ENCODE measurements around the gene ZMYND8. TPM values are rescaled to one million over a fixed set of nuclear protein-coding genes. Genes with fewer than 3 reads are reported as not detected.
"Not testable (repeated sequence)": the region's sequence is repeated elsewhere in the genome, so short reads cannot be mapped to it uniquely, and the experiment has no call there.

ZMYND8 gene
- total RNA-seq, 1 experiment from 2014 or later = 53.1 TPM

DNA sequence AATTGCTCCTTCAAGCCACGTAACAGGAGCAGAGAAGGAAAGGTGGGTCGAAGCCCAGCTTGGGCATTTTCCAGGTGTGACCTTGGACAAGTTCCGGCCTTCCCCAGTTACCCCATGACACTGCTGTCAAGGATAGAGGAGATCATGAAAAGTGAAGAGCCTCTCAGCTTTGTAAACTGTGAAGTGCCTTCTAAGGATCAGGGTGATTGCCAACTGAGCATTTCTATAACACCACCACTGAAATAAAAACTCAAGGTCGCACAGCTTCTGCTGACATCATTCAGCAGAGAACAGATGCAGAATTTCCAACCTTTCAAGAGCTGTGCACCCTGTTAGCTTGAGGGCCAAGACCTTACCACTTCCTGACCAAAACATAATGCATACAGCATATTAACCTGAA lies 24.0 kb upstream of the ZMYND8 start:
- CTCF ChIA-PET = interaction anchor here (0.7 to 7.2 kb wide), 5 partner anchors 22 to 108 kb away, joined by 3 to 346 read pairs (median 7); no protein-coding TSS in a partner anchor
- no peaks in the 10 kb centered on the region for H3K27me3 Mint-ChIP-seq (ENCODE audit: unreplicated experiment)
- no TSS peak for BruUV-seq (replicated peaks)
- H3K27ac Mint-ChIP-seq (ENCODE audit: unreplicated experiment) = no peak overlapping the region
- H3K36me3 Mint-ChIP-seq (ENCODE audit: insufficient read depth, unreplicated experiment) = peaks cover 8% of the 10 kb centered on the region
- no peak overlapping the region for H3K4me3 Mint-ChIP-seq (ENCODE audit: low read depth, unreplicated experiment)
- H3K4me1 Mint-ChIP-seq (ENCODE audit: low read depth, unreplicated experiment) = peaks cover 38% of the 10 kb centered on the region
- DNase-seq = no peak
- intact Hi-C loops (cut with micrococcal nuclease; ENCODE audit: unreplicated experiment) = loop anchor here (5.0 kb wide), 2 partner anchors 78 to 628 kb away; no protein-coding TSS in a partner anchor
- peaks cover 2% of the 10 kb centered on the region for H3K9me3 Mint-ChIP-seq (ENCODE audit: low read depth, unreplicated experiment)
- TF ChIP-seq, protein P1, sequence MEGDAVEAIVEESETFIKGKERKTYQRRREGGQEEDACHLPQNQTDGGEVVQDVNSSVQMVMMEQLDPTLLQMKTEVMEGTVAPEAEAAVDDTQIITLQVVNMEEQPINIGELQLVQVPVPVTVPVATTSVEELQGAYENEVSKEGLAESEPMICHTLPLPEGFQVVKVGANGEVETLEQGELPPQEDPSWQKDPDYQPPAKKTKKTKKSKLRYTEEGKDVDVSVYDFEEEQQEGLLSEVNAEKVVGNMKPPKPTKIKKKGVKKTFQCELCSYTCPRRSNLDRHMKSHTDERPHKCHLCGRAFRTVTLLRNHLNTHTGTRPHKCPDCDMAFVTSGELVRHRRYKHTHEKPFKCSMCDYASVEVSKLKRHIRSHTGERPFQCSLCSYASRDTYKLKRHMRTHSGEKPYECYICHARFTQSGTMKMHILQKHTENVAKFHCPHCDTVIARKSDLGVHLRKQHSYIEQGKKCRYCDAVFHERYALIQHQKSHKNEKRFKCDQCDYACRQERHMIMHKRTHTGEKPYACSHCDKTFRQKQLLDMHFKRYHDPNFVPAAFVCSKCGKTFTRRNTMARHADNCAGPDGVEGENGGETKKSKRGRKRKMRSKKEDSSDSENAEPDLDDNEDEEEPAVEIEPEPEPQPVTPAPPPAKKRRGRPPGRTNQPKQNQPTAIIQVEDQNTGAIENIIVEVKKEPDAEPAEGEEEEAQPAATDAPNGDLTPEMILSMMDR (IDR thresholded peaks at IDR 0.05; ENCODE audit: unreplicated experiment) = no peak

DNA sequence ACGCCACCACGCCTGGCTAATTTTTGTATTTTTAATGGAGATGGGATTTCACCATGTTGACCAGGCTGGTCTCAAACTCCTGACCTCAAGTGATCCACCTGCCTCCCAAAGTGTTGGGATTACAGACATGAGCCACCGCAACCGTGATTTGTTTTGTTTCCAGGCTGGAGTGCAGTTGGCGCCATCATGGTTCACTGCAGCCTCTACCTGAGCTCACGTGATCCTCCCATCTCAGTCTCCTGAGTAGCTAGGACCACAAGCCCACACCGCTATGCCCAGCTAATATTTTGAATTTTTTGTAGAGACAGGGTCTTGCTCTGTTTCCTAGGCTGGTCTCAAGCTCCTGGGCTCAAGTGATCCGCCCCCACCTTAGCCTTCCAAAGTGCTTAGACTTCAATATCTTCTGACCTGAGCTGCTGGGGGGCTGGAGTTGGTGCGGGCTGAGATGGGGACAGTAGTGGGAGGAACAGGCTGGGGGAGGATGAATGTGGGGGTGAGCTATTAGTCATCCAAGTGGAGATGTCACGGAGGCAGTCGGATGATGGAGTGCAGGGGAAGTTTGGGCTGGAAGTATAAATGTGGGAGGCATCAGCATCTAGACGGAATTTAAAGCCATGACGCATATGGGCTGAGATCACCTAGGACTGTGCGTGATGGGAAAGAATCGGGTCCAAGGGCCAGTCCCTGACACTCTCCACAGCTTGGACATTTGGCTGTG lies 23.1 kb upstream of the ZMYND8 start:
- Mint-ChIP-seq H3K27me3 (ENCODE audit: unreplicated experiment) (no peaks in the 10 kb centered on the region), H3K9me3 (ENCODE audit: low read depth, unreplicated experiment) (no peaks in the 10 kb centered on the region), H3K4me1 (ENCODE audit: low read depth, unreplicated experiment) (peaks cover 32% of the 10 kb centered on the region), H3K27ac (ENCODE audit: unreplicated experiment) (no peak overlapping the region), H3K36me3 (ENCODE audit: insufficient read depth, unreplicated experiment) (peaks cover 8% of the 10 kb centered on the region), H3K4me3 (ENCODE audit: low read depth, unreplicated experiment) (no peak overlapping the region)
- TF ChIP-seq, protein P1 (IDR thresholded peaks at IDR 0.05; ENCODE audit: unreplicated experiment) = no peak
- CTCF ChIA-PET = interaction anchor here (0.6 to 7.2 kb wide), 4 partner anchors 21 to 172 kb away, joined by 3 to 346 read pairs (median 7); no protein-coding TSS in a partner anchor
- DNase-seq = no peak
- no TSS peak for BruUV-seq (replicated peaks)
- intact Hi-C loops (cut with micrococcal nuclease; ENCODE audit: unreplicated experiment) = loop anchor here (5.0 kb wide), 2 partner anchors 77 to 627 kb away; no protein-coding TSS in a partner anchor

DNA sequence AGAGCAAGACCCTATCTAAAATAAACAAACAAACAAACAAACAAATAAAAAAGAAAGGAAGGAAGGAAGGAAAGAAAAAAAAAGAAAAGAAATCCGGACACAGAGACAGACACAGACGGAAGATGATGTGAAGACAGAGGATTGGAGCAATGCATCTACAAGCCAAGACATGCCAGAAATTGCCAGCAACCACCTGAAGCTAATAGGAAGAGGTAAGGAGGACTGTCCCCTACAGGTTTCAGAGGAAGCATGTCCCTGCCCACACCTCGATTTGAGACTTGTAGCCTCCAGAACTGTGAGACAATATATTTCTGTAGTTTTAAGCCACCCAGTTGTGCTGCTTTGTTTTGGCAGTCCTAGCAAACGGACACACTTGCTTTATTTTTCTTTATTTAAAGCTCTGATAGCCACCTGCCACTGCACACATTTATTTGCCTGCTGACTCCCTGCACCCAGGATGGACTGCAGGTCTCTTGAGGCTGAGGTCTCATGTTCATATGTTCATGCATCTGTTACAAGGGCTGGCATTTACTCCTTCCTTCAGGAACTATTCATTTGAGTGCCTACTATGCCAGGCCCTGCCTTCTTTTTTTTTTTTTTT lies 20.7 kb upstream of the ZMYND8 start:
- intact Hi-C loops (cut with micrococcal nuclease; ENCODE audit: unreplicated experiment) = no loop called here
- H3K27ac Mint-ChIP-seq (ENCODE audit: unreplicated experiment) = no peak overlapping the region
- DNase-seq = no peak
- H3K4me1 Mint-ChIP-seq (ENCODE audit: low read depth, unreplicated experiment) = peaks cover 22% of the 10 kb centered on the region
- no TSS peak for BruUV-seq (replicated peaks)
- H3K27me3 Mint-ChIP-seq (ENCODE audit: unreplicated experiment) = no peaks in the 10 kb centered on the region
- H3K36me3 Mint-ChIP-seq (ENCODE audit: insufficient read depth, unreplicated experiment) = no peaks in the 10 kb centered on the region
- H3K4me3 Mint-ChIP-seq (ENCODE audit: low read depth, unreplicated experiment) = no peak overlapping the region
- CTCF ChIA-PET = interaction anchor here (0.6 to 1.3 kb wide), 5 partner anchors 8 to 103 kb away, joined by 3 to 5 read pairs (median 4); partner anchors contain the start of gene ZMYND8
- TF ChIP-seq, protein P1 (IDR thresholded peaks at IDR 0.05; ENCODE audit: unreplicated experiment) = no peak
- H3K9me3 Mint-ChIP-seq (ENCODE audit: low read depth, unreplicated experiment) = no peaks in the 10 kb centered on the region

DNA sequence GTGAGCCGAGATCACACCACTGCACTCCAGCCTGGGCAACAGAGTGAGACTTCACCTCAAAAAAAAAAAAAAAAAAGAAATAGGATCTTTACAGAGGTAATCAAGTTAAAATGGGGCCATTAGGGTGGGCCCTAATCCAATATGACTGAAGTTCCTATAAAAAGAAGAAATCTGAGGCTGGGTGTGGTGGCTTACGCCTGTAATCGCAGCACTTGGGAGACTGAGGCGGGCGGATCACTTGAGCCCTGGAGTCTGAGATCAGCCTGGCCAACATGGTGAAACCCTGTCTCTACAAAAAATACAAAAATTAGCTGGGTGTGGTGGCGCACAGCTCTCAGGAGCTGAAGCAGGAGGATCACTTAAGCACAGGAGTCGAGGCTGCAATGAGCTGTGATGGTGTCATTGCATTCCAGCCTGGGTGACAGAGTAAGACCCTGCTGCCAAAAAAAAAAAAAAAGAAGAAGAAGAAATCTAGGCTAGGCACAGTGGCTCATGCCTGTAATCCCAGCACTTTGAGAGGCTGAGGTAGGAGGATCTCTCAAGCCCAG lies 19.7 kb upstream of the ZMYND8 start:
- DNase-seq; intact Hi-C loops (cut with micrococcal nuclease; ENCODE audit: unreplicated experiment); H3K27ac Mint-ChIP-seq (ENCODE audit: unreplicated experiment); H3K36me3 Mint-ChIP-seq (ENCODE audit: insufficient read depth, unreplicated experiment); H3K27me3 Mint-ChIP-seq (ENCODE audit: unreplicated experiment); H3K4me3 Mint-ChIP-seq (ENCODE audit: low read depth, unreplicated experiment); H3K9me3 Mint-ChIP-seq (ENCODE audit: low read depth, unreplicated experiment); BruUV-seq (replicated peaks): not testable (repeated sequence)
- CTCF ChIA-PET = interaction anchor here (0.7 to 1.3 kb wide), 2 partner anchors 102 to 256 kb away, joined by 3 to 5 read pairs; no protein-coding TSS in a partner anchor
- peaks cover 24% of the 10 kb centered on the region for H3K4me1 Mint-ChIP-seq (ENCODE audit: low read depth, unreplicated experiment)

DNA sequence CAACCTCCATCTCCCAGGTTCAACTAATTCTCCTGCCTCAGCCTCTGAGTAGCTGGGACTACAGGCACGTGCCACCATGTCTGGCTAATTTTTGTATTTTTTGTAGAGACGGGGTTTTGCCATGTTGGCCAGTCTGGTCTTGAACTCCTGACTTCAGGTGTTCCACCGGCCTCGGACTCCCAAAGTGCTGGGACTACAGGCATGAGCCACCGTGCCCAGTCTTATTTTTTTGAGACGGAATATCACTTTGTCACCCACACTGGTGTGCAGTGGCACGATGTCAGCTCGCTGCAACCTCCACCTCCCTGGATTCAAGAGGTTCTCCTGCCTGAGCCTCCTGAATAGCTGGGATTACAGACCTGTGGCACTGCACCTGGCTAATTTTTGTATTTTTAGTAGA lies 17.6 kb upstream of the ZMYND8 start:
- H3K27ac Mint-ChIP-seq (ENCODE audit: unreplicated experiment); H3K36me3 Mint-ChIP-seq (ENCODE audit: insufficient read depth, unreplicated experiment); CTCF ChIA-PET; H3K27me3 Mint-ChIP-seq (ENCODE audit: unreplicated experiment); BruUV-seq (replicated peaks); DNase-seq; H3K9me3 Mint-ChIP-seq (ENCODE audit: low read depth, unreplicated experiment); intact Hi-C loops (cut with micrococcal nuclease; ENCODE audit: unreplicated experiment); H3K4me3 Mint-ChIP-seq (ENCODE audit: low read depth, unreplicated experiment): not testable (repeated sequence)
- peaks cover 29% of the 10 kb centered on the region for H3K4me1 Mint-ChIP-seq (ENCODE audit: low read depth, unreplicated experiment)
